DMS79 treated with DMSO at 0.1 percent for 48 hours (cell line): ENCODE results near the gene SLC38A11.
"Not testable (repeated sequence)": the region's sequence is repeated elsewhere in the genome, so short reads cannot be mapped to it uniquely, and the experiment has no call there.

Experiments used
- DNase-seq: peaks from one replicate; lab custom pipeline; 2025; lab: John Stamatoyannopoulos, UW

Gene SLC38A11

GRCh38 chr2:164877927-164878326 is 77.4 kb downstream of the SLC38A11 start:
- no peak for DNase-seq

GRCh38 chr2:164877169-164877568 is 78.2 kb downstream of the SLC38A11 start:
- no peak for DNase-seq

GRCh38 chr2:164875334-164876205 is 79.8 kb downstream of the SLC38A11 start:
- DNase-seq = no peak

GRCh38 chr2:164873210-164873908 is 82.0 kb downstream of the SLC38A11 start:
- no peak for DNase-seq

GRCh38 chr2:164871404-164871803 is 83.9 kb downstream of the SLC38A11 start:
- no peak for DNase-seq

- DNase-seq = no peak
Measured at GRCh38 chr2:164869420-164869772, 85.9 kb downstream of the SLC38A11 start.

- DNase-seq = no peak
Measured at GRCh38 chr2:164868563-164869419, 86.5 kb downstream of the SLC38A11 start.

- DNase-seq = no peak
Measured at GRCh38 chr2:164867779-164868397, 87.4 kb downstream of the SLC38A11 start.

- DNase-seq = not testable (repeated sequence)
Measured at GRCh38 chr2:164866381-164866780, 88.9 kb downstream of the SLC38A11 start.

- no peak for DNase-seq
Measured at GRCh38 chr2:164860694-164861042, 94.7 kb downstream of the SLC38A11 start.

- not testable (repeated sequence) for DNase-seq
Measured at GRCh38 chr2:164859906-164860693, 95.2 kb downstream of the SLC38A11 start.

- DNase-seq = no peak
Measured at GRCh38 chr2:164859251-164859818, 96.0 kb downstream of the SLC38A11 start.

- no peak for DNase-seq
Measured at GRCh38 chr2:164852086-164852485, 103.2 kb downstream of the SLC38A11 start.

- DNase-seq = no peak
Measured at GRCh38 chr2:164850235-164850634, 105.1 kb downstream of the SLC38A11 start.

- DNase-seq = no peak
Measured at GRCh38 chr2:164849506-164849905, 105.8 kb downstream of the SLC38A11 start.

GRCh38 chr2:164847981-164848741 is 107.2 kb downstream of the SLC38A11 start:
- DNase-seq = no peak

- no peak for DNase-seq
Measured at GRCh38 chr2:164847291-164847690, 108.0 kb downstream of the SLC38A11 start.

- no peak for DNase-seq
Measured at GRCh38 chr2:164846276-164846675, 109.0 kb downstream of the SLC38A11 start.
